GM21390 (cell line): ENCODE data around the gene C16orf95.
"Not testable (repeated sequence)": the region's sequence is repeated elsewhere in the genome, so short reads cannot be mapped to it uniquely, and the experiment has no call there.

Experiments used
- ATAC-seq: cut with Tn5 transposase; IDR thresholded peaks from one replicate; pipeline ENCODE4 v1.9.1; 2021; ENCODE audit not compliant: unreplicated experiment

C16orf95 gene

GRCh38 chr16:87259431-87259830, 57.8 kb downstream of the C16orf95 start:
- no peak for ATAC-seq

DNA sequence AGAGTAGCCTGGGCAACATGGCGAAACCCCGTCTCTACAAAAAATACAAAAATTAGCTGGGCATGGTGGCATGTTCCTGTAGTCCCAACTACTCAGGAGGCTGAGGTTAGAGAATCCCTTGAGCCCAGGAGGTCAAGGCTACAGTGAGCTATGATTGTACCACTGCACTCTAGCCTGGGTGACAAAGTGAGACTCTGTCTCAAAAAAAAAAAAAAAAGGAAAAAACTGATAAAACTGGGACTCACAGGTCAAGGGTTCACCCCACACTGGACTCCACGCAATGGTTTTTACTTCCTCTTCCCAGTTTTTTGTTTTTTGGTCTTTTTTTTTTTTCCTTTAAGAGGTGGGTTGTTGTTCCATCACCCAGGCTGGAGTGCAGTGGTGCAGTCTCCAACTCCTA, 58.5 kb downstream of the C16orf95 start:
- not testable (repeated sequence) for ATAC-seq

DNA sequence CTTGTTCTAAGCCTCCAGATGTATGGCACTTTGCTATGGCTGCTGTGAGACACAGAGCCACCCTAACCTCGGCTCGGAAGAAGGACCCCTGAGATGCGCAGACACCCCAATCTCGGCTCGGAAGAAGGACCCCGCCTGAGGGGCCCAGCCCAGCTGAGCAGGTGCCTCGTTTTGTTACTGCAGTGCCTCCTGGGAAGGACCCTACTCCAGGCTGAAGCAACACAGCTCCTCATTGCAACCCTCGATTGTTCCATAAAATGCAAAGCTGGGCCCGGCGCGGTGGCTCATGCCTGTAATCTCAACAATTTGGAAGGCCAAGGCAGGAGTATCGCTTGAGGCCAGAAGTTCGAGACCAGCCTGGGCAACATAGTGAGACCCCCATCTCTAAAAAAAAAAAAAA, 61.3 kb downstream of the C16orf95 start:
- no peak for ATAC-seq

GRCh38 chr16:87254734-87255133, 62.5 kb downstream of the C16orf95 start:
- ATAC-seq: no peak

DNA sequence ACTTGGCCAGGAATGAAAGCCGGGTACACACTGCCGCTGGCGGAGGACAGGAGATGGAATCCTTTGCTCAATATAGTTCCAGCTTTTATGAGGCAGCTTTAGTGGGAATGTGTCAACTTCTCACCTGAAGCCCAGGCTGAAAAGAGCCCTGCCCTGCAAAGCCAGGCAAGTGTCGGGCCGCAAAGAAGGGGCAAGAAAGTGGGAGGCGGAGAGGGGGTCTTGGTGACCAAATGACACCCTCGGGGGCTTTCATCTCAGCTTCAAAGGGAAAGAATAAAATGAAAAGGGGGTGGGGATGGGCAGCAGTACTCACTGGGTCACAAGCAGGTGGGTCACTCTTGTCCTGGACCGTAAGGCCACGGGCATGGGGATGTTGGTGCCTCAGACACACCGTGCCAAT, 62.9 kb downstream of the C16orf95 start:
- no peak for ATAC-seq

- no peak for ATAC-seq
Measured at GRCh38 chr16:87253536-87253935, 63.7 kb downstream of the C16orf95 start.
